ENCODE measurements around the gene GALNT17. TPM values are rescaled to one million over a fixed set of nuclear protein-coding genes. Genes with fewer than 3 reads are reported as not detected.

GALNT17 gene
- 0.13 TPM in 1 of 2 replicates, not detected in the other for total RNA-seq

GRCh38 chr7:71132127-71132376 lies at the start of gene GALNT17:
Gene GALNT17 (plus strand): TSS chr7:71132144.

